OCI-LY7 (cell line): ENCODE data around the gene DDC.

Experiments used
- EZH2phosphoT487 ChIP-seq: fragments of 200-600 bp; sonication (generic); IDR thresholded peaks from 2 replicates; pipeline ENCODE4 v1.6.1; 2018; ENCODE audit warnings: low read depth, borderline replicate concordance, mild to moderate bottlenecking, mixed run types, antibody characterized with exemption, low read length, moderate library complexity, mixed read lengths
- TF ChIP-seq, protein P1 (sequence below): fragments of 200-600 bp; sonication (generic); conservative IDR thresholded peaks from 2 replicates; pipeline ENCODE4 v1.5.1; 2014; ENCODE audit warnings: mild to moderate bottlenecking, antibody characterized with exemption, low read length, moderate library complexity, mixed read lengths

DNA sequence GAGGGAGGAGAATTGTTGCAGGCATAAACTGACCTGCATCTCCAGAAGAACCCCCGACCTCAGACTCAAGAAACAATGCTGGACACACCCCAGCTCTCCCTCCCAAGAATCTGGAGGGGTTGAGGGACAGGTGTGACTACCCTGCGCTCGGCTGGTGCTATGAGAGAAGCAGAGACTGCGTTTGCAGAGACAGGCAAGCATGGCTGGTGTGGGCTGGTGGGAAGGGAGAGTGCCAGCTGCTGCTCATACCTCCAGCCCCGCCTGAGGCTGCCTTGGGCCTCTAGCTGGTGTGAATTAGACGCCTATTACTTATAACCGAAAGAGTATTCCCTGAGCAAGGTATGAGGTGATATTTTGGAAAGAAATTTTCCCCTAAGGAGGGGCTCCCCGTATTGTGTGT, 48.3 kb upstream of the DDC start:
- TF ChIP-seq, protein P1, sequence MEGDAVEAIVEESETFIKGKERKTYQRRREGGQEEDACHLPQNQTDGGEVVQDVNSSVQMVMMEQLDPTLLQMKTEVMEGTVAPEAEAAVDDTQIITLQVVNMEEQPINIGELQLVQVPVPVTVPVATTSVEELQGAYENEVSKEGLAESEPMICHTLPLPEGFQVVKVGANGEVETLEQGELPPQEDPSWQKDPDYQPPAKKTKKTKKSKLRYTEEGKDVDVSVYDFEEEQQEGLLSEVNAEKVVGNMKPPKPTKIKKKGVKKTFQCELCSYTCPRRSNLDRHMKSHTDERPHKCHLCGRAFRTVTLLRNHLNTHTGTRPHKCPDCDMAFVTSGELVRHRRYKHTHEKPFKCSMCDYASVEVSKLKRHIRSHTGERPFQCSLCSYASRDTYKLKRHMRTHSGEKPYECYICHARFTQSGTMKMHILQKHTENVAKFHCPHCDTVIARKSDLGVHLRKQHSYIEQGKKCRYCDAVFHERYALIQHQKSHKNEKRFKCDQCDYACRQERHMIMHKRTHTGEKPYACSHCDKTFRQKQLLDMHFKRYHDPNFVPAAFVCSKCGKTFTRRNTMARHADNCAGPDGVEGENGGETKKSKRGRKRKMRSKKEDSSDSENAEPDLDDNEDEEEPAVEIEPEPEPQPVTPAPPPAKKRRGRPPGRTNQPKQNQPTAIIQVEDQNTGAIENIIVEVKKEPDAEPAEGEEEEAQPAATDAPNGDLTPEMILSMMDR, result no peak
- no peak for TF ChIP-seq EZH2phosphoT487
